Measurements from ENCODE around the gene MYH8. TPM values are rescaled to one million over a fixed set of nuclear protein-coding genes. Genes with fewer than 3 reads are reported as not detected.

MYH8 gene
- total RNA-seq: 2.0 TPM

DNA sequence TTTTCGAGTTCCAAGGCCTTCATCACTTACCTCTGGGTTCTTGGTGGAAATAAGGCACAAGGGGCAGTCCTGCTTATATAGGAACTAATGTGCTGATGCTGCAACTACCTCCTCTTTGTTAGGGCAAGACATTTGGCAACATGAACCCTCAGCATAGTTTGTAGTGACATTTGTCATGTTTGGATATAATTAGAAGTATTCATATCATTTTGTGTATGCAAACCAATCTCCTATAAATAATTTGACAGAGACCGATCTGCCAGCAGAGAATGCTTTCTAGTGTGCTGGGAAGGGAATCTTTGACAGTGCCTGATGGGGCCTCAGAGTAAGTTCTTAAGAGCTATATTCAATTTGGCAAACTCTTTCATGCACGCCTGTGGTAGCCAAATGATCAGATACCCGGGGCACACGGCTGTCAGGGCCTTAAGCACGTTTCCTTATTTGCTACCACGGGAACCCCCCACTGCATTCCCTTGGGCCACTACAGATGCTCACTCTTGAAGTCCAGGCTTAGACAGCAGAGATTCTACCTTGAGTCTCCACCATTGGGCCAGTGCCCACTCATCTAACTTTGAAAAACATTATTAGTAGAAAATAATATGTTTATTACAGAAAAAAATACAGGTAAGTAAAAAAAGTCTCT, at the start of gene MYH8:
TSS of gene MYH8 (minus strand) at position 51 of the 643 bp plus-strand sequence. CDS start 1,723 bp downstream, outside the sequence.
- no peak for DNase-seq

DNA sequence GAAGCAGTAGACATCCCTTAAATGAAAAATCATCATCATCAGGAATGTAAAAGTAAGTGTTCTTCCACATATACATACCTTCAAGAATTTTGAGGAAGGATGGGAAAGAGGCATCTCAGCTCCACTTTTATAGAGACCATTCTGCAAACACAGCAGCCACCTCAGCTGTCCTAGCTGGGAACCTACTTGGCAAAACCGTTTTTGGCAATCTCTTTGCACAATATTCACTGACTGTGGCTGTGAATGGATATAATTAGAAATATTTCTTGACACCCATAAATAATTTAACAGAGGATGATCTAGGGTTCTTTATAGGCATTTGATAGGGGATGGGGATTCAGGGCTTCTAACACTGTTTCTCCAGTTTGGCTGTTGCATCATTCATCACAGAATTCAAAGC, 47.7 kb upstream of the MYH8 start, which contains the start of gene MYH4:
TSS of gene MYH4 (minus strand) at position 101 of the 400 bp plus-strand sequence. CDS start 2,814 bp downstream, outside the sequence.
- DNase-seq: no peak

DNA sequence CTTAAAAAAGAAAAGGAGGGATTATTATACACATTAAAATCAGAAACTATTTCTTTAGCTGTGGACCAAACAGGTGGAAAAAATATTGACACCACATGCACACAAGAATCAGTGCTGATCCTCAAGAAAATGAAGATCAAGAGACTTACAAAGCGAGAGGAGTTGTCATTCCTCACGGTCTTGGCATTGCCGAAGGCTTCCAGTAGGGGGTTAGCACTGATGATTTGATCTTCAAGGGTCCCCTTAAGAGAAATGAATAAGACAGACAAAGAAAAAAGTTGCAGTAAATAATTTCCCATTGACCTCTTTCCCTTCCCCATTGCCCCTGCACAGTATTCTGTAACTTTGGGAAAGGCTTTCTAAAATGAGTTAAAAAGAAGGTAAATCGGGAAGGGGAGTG, 41.7 kb upstream of the MYH8 start:
- DNase-seq: no peak

DNA sequence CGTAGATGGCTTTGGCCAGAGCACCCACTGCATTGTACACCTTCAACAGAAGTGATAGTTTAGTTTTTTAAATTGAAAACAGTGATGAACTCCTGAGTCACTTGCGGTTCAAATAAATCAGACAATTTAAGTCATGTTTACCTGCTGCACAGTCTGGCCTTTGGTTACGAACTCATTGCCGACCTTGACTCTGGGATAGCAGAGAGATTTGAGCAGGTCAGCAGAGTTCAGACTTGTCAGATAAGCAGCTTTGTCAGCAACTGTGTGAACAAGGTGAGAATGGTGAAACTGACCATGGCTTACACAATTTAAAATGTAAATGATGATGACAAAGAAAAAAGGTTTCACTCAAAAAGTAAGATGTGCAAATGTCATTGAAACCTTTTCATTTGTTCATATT, 38.3 kb upstream of the MYH8 start:
- DNase-seq: no peak

DNA sequence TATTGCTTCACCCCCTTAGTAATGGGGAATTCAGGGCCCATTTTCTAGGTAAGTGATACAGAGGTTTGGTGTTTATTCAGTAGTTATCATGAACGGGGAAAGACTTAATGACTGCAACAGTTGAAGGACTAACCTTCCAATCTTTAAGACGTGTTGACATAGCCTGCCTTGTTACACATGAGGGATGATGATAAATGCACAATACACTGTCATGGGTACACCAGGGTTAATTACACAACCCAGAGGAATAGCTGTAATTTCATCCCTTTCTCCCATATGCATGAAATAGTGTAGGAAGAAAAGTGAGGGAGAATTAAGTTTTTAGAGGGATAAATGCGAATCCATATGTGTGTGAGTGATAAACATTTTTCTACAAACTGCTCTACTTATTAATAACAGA, 37.0 kb upstream of the MYH8 start:
- DNase-seq: no peak

DNA sequence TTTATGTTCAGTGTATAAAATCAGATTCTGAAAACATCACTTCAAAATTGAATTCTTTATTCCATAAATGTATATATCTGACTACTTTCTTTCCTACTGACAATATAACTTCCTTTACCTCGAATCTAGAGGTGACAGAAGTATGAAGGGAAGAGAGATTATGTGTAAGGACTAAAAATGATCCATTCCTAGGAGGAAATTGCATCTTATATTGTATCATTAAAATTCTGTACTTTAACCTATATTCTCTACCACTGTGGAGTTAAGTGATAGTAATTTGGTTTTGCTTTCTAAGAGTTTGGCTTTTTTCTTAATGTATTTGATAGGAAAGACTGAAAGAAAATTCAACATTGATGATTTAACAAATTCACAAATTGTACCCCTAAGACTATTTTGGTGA, 36.2 kb upstream of the MYH8 start:
- DNase-seq: no peak

DNA sequence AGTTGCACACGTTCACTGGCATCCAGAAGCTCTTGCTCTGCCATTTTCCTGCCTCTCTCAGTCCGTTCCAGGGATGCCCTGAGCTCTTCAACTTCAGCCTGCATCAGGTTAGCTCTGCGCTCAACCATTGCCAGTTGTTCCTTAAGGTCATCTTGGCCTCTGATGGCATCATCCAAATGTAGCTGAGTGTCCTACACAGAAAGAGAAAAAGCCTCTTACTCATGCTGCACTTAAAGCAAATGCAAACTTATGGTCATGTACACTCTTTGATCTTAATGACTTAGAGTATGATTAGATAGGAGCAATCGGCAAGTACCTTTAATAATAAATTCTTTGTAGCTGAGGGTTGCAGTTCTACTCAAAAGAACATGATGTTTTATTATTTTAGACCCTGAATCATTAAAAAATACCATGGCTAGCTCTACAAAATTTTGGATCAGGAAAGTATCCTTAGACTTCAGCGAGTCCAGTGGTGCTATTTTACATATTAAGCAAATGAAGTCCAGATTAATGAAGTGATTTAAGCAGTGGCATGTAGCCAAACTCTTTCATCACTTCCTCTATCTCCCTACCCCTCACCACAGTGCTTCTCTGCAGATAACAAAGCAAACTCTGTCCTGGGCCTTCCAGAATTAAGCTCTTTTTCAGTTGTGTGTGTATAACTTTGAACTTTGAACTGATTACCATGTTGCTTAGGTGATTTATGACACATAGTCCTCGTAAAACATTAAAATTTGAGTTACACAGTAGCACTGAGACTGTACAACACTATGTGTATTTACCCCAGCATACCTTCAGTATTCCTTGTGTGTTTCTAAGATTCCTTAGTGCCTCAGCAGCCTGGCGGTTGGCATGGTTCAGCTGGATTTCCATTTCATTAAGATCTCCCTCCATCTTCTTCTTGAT, 25.5 kb upstream of the MYH8 start:
- DNase-seq: no peak

DNA sequence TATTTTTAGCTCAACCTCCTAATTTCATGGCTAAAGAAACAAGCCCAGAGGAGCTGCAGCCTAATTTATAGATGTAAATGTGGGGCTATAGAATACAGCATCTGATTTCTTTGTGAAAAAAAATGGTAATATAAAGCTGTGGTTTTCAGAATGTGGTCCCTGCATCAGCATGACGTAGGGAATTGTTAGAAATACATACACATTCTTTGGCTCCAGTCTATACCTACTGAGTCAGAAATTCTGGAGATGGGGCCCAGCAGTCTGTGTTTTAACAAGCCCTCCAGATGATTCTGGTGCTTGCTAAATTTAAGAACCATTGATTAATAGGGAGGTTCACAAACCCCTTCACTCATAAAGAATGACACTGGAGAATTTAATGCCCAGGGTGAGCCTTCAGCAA, 18.1 kb upstream of the MYH8 start:
- no peak for DNase-seq

DNA sequence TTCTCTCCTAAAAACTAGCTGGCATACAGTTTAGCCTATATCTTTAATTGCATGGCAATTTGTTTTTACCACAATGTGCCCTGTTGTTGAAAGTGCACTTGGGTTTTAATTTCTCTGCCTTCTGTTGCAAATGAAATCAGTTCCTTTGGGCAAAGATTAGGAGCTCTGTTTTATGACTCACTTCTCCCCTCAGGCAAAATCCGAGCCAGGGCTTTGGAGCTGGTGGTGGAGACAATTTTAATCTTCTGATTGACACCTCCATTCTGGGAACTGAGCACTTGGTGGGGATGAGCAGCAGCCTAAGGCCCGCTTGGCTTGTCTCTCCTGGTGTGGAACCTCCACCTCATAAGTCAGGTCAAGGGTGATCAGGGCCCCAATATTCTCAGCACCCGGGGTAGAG, 13.3 kb upstream of the MYH8 start:
- no peak for DNase-seq

DNA sequence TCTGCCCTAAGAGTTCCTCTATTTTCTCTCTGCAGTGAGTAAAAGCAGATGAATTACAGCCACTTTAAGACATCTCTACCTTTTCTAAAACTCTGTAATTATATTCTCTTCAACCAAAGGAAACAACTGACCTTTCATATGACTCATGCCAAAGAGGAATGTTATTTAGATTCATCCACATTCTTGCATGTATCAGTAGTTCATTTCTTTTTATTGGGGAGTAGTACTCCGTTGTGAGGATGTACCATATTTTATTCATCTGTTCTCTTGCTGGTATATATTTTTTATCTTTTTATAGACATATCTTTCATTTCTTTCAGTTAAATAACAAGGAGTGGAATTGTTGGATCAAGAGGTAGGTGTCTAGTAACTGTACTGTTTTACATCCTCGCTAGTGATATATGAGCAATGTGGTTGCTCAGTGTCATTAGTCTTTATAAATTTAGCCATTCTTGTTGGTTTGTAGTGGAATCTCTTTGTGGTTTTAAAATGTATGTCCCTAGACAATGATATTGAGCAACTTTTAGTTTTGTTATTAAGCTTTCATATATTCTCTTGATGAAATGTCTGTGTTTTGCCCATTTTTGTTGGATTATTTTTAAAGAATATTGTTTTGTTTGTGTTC, 7.8 kb upstream of the MYH8 start:
- no peak for DNase-seq

DNA sequence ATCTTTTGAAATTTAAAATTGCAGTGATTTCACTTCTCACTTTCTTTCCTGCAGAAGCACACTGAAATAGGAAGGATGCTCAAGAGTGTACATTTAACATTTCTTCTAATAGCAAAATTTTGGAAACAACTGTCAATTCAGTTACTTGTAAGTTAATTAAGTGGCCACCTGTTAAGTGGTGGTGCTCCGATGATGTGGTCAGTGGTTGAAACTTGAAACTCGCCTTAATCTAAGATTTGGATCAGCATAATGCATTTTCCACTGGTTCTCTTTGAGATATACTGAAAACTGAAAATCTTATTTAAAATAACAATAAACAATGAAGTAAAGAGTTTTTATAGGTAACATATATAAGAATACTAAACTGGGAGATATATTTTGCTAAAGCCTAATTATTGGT, 7.0 kb upstream of the MYH8 start:
- no peak for DNase-seq

DNA sequence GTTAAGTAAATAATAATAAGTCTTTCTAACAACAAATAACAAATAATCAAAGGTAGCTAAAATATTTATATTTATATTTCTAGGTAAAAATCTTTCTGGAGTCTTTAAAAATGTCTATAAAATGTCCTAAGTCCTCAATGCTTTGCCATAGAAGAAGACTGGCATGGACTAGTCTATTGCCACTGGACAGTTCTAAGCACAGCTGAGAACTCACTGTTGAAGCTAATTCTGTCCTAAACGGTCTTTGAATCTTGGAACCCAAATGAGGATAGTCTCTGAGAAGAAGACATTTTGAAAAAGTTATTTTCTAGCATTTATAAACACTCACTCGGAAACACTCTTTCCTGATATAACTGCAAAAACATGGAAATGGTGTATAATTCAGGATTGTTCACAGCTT, 539 bp downstream of the MYH8 start:
- no peak for DNase-seq

DNA sequence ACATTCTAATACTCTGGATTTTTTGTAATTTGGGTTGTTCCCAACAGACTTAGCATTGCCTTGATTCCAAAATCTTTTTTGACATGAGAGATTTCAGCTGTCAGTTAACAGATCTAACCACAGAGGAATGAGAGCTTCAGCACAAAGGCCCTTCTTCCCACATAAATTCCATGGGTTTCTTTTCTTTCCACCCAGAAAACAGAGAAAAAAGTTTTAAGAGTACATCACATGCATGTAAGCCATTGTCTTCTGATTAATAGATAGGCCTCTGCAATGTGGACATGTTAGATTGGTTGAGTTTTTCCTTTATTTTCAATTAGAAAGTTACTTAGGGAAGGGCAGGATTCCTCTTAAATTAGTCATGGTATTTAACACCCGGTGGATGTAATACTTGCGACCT, 939 bp downstream of the MYH8 start:
- no peak for DNase-seq

DNA sequence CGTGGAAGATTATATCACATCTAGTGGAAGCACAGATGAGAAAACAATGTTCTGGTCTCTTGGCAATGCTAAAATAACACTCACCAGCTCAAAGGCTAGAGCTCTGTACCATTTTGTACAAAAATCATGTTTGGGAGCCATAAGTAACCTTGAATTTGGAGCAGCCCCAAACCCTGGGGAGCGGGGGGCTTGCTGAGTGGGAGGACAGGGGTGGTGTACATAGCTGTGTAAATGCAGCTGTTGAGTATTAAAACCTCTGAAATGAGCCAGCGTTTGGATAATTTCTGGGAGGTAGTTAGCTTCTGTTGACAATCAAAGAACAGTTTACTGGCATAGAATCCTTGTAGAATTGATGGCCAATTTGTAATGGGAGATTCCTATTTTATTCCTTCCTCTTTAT, 4.3 kb downstream of the MYH8 start:
- no peak for DNase-seq

DNA sequence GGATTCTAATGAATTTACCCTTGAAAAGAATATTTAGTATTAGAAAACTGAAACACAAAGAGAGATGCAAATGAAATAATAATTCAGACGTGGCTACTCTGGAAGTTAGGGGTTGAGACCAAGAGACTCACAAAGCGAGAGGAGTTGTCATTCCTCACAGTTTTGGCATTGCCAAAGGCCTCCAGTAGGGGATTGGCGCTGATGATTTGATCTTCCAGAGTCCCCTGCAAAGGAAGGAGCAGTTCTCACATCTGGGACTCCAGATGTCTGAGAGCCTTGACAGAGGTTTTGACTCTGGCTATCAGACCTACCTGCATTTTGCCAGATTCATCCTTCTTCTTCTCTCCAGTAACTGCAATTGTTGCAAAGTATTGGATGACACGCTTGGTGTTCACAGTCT, 6.6 kb downstream of the MYH8 start:
- no peak for DNase-seq

DNA sequence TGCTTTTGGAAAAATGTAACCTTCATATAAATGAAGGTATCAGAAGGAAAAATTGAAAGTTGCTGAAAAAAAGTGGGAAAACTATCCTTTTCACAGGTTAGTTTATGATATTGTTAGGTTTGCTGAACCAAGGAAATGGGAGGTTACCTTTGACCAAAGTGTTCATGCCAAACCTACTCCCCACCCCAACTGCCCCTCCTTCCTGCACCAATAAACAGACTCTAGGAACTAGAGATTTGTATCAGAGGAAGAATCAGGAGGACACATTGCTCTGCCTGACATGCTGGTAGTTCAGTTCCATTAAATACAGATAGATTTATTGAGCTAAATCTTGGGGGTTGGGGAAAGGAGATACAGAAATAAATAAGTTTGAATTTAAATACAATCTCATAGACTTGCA, 18.2 kb downstream of the MYH8 start:
- no peak for DNase-seq

DNA sequence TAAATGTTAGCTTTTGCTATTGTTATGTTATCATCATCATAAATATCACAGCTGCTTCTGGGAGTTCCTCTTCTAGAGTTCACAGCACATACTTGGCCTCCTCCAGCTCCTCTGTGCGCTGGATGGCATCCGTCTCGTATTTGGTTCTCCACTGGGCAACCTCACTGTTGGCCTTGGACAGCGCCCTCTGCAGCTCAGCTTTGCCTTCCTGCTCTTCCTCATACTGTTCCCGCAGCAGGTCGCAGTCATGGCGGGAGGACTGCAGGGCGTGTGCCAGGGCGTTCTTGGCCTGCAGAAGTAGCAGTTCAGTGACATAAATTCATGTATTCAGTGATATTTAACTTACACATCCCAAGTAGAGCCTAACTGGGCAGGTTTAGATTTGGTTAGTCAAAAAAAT, 23.4 kb downstream of the MYH8 start:
- no peak for DNase-seq

DNA sequence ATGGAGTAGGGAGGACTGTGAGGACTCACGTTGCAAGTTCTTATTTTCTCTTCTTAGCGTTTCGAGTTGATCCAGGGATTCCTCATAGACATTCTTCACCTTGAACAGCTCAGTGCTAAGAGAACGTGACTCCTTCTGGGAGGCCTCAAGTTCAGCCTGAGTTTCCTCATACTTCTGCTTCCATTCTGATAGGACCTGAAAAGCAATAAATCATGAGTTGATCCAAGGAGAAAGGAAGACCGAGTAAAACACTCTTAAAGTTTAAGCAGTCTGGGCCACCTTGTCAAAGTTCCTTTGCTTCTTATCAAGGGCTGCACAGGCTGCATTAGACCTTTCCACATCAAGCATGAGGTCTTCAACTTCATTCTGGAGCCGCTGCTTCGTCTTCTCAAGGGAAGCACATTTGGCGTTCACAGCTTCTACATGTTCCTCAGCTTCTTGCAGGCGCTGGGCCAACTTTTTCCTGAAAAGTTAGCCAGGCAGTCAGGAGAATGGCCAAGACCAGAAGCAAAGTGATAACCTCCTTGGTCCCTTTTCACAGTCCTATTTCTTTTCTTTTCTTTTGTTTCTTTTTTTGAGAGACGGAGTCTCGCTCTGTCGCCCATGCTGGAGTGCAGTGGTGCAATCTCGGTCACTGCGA, 25.1 kb downstream of the MYH8 start:
- no peak for DNase-seq

DNA sequence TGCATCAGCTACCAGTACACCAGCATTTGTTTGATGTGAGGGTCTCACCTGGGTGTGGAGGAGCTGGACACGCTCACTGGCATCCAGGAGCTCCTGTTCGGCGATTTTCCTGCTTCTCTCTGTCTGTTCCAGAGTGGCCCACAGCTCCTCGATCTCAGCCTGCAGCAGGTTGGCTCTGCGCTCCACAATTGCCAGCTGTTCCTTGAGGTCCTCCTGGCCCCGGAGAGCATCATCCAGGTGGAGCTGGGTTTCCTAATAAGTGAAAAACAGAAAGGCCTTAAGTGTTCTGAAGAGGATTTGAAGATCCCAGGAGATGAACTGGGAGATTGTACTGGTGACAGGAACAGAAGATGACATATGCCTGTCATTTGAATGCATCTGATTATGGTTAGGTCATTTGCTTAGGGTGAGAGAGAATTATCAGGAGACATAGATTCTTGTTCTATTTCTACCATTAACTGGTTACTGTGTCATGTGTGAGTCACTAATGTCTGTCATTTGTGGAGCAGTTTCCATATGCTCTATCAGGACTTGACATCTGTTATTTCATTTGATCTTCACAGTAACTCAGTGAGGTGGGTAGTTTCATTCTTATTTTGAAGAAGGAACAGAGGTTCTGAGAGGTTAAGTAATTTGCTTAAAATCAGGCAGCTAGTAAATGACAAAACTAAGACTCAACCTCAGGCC, 27.4 kb downstream of the MYH8 start:
- DNase-seq: no peak

DNA sequence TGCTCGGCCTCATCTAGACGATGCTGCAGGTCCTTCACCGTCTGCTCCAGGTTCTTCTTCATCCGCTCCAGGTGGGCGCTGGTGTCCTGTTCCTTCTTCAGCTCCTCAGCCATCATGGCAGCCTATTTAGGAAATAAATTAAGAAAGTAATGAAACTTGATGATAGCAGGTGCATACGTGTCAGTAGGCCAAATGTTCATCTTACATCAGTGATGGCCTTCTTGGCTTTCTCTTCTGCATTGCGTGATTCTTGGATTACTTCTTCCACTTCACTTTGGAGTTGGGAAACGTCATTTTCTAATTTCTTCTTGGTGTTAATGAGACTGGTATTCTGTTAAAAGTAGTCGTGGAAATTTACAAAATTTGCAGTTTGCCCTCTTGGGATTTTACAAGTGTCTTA, 28.9 kb downstream of the MYH8 start:
- no peak for DNase-seq

DNA sequence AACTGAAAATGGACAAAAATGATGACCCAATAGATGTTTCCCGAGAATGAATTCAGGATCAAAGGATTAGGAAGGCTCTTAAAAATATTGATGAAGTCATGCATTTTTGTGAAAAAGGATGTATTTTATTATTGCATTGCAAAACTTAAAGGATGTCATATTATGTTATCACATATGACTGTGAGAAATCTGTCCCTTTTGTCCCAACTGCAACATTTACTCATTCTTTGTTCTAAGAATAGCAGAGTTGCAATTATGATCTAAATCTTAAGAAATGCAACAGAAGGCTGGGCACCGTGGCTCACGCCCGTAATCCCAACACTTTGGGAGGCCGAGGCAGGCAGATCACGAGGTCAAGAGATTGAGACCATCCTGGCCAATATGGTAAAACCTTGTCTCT, 35.9 kb downstream of the MYH8 start:
- DNase-seq: no peak

DNA sequence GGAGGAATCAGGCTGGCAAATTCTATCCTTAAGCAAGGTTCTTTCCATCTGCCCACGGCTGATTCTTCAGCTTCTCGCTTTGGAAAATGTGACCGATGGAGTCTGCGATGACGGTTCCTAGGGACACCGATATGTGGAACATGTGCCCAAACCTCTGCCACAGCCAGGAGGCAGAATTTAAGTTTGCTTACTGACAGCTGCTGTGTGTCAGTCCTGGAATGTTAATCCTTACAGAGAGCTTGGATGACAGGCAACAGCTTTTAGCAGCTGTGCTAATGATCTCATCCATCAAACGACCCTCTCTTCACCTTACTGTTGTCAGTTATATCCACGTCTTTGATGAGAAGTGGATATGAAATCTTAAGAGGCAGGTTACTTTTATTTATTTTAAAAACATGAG, 37.6 kb downstream of the MYH8 start:
- DNase-seq: no peak

All from occipital lobe (tissue), 2 donors.